HCEC 1CT (cell line): ENCODE measurements around the gene SAE1.
"Not testable (repeated sequence)": the region's sequence is repeated elsewhere in the genome, so short reads cannot be mapped to it uniquely, and the experiment has no call there.

Experiments used
- DNase-seq: peaks from one replicate; pipeline ENCODE4 v3.0.0-alpha.2; 2017

Gene SAE1

GRCh38 chr19:47243364-47243775 lies 112.7 kb downstream of the SAE1 start:
- no peak for DNase-seq

GRCh38 chr19:47243776-47244547 lies 113.3 kb downstream of the SAE1 start:
- DNase-seq = peak; percentile 98

GRCh38 chr19:47247308-47247990 lies 116.8 kb downstream of the SAE1 start:
- DNase-seq = peak; percentile 60

- DNase-seq = not testable (repeated sequence)
Observed at GRCh38 chr19:47253016-47253415, 122.4 kb downstream of the SAE1 start.

GRCh38 chr19:47253467-47253881 lies 122.8 kb downstream of the SAE1 start:
- DNase-seq = peak; percentile 83

GRCh38 chr19:47253970-47254369 lies 123.3 kb downstream of the SAE1 start:
- no peak for DNase-seq

GRCh38 chr19:47255879-47256692 lies 125.5 kb downstream of the SAE1 start, which contains the start of gene CCDC9:
Gene CCDC9, plus strand, starts transcription at chr19:47256525. Its CDS starts 1,876 bp downstream, at chr19:47258401.
- DNase-seq = peak; percentile 93

GRCh38 chr19:47256693-47257410 lies 126.2 kb downstream of the SAE1 start:
- peak; percentile 99 for DNase-seq

GRCh38 chr19:47257411-47258169 lies 127.0 kb downstream of the SAE1 start:
- DNase-seq = no peak

GRCh38 chr19:47258434-47258833 lies 127.8 kb downstream of the SAE1 start:
- no peak for DNase-seq

GRCh38 chr19:47258895-47259555 lies 128.4 kb downstream of the SAE1 start:
- no peak for DNase-seq
